Measurements from ENCODE around the gene PTGER1. TPM values are rescaled to one million over a fixed set of nuclear protein-coding genes. Genes with fewer than 3 reads are reported as not detected.

PTGER1 gene
- total RNA-seq, 1 experiment from 2014 or later: 2.2 TPM

DNA sequence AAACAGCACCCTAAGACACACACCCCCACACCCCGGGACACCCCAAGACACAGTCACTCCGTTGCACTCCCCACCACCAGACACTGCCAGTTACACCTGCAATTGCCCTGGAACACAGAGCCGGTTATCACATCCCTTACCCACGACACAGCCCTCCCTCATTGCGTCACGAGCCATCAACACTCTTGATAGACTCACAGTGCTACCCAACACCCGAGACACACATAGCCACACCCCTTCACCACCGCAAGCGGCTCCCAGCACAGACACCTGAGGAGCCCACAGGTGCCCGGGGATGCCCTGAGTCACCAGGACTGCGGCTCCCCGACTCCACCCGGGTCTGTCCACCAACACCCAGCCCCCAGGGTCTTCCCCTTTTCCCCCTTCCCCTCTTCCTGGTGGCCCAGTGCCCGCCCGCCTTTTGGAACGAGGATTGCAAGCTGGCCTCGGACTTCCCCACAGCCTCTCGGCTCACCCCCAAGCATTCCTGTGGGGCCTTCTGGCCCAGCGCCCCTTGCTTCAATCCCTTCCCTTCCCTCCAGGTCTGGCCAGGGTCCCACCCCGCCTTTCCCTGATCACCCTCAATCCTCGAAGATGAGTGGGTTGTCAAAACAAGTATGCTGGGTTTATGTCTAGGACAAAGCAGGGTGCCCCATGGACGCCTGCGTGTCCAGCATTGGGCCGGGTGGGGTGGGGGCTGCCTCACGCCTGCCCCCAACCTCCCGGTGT, 1.7 kb upstream of the PTGER1 start:
- BruUV-seq (replicated peaks): no TSS peak

DNA sequence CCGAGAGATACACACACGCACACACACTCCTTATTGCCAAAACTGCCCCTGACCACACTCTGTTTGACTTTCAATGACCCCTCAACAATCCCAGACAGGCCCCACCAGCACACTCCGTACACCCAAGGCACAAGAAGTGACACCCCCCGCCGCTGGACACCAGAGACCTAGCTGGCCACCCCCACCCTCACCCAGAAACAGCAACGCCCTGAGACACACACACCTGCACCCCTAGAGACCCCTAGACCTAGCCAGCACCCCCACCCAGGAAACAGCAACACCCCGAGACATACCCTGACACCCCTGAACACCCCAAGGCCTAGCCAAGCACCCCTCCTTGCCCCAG, 1.1 kb upstream of the PTGER1 start:
- no peaks in the 10 kb centered on the region for H3K9me2 ChIP-seq (replicated peaks; ENCODE audit: low read length)
- H3K9ac ChIP-seq (ENCODE audit: low read length): no peak overlapping the region
- no peaks in the 10 kb centered on the region for H3K9me3 ChIP-seq (ENCODE audit: low read length)
- peak overlapping the region; percentile 78; the same call in 1 of the 2 replicates for H3K4me2 ChIP-seq (ENCODE audit: low read length)
- no peak for TF ChIP-seq EZH2 (IDR thresholded peaks at IDR 0.05; ENCODE audit: low read length, unreplicated experiment)
- TF ChIP-seq, protein P1, sequence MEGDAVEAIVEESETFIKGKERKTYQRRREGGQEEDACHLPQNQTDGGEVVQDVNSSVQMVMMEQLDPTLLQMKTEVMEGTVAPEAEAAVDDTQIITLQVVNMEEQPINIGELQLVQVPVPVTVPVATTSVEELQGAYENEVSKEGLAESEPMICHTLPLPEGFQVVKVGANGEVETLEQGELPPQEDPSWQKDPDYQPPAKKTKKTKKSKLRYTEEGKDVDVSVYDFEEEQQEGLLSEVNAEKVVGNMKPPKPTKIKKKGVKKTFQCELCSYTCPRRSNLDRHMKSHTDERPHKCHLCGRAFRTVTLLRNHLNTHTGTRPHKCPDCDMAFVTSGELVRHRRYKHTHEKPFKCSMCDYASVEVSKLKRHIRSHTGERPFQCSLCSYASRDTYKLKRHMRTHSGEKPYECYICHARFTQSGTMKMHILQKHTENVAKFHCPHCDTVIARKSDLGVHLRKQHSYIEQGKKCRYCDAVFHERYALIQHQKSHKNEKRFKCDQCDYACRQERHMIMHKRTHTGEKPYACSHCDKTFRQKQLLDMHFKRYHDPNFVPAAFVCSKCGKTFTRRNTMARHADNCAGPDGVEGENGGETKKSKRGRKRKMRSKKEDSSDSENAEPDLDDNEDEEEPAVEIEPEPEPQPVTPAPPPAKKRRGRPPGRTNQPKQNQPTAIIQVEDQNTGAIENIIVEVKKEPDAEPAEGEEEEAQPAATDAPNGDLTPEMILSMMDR (conservative IDR thresholded peaks at IDR 0.05; ENCODE audit: low read depth, low read length): no peak
- TF ChIP-seq EZH2phosphoT487 (IDR thresholded peaks at IDR 0.05; ENCODE audit: borderline replicate concordance, low read length): no peak
- no peaks in the 10 kb centered on the region for H4K20me1 ChIP-seq (ENCODE audit: low read length)
- POLR2A ChIA-PET (ENCODE audit: unreplicated experiment): no interaction called here
- peaks cover 28% of the 10 kb centered on the region for H3K36me3 ChIP-seq (ENCODE audit: low read depth, low read length)
- CTCF ChIA-PET: no interaction called here
- no TSS peak for BruUV-seq (replicated peaks)
- no peaks in the 10 kb centered on the region for H3F3A ChIP-seq (ENCODE audit: low read length, unreplicated experiment)
- H3K4me1 ChIP-seq (ENCODE audit: insufficient read depth, low read length): peaks cover 29% of the 10 kb centered on the region
- DNase-seq: no peak
- H3K27ac ChIP-seq (ENCODE audit: low read length): peak overlapping the region; percentile 61; the same call in 1 of the 2 replicates
- ATAC-seq: no peak
- no peak overlapping the region for H3K4me3 ChIP-seq (ENCODE audit: low read length)
- no peaks in the 10 kb centered on the region for H3K79me2 ChIP-seq (ENCODE audit: low read length)
- H2AFZ ChIP-seq (ENCODE audit: low read length): no peak overlapping the region
- H3K27me3 ChIP-seq (ENCODE audit: low read length): no peaks in the 10 kb centered on the region
- intact Hi-C loops (cut with micrococcal nuclease): loop anchor here (10.0 kb wide), 1 partner anchor 341 kb away; the partner anchor contains the start of gene ASF1B

More for the DNA sequence above, 1.7 kb upstream of the PTGER1 start:
- H3K27ac ChIP-seq (ENCODE audit: low read length): peak overlapping the region; percentile 61; the same call in 1 of the 2 replicates
- H3K79me2 ChIP-seq (ENCODE audit: low read length): 0 out of 2 replicates have a peak, but pooled peaks cover 2% of the 10 kb centered on the region
- no peak overlapping the region for H3K4me3 ChIP-seq (ENCODE audit: low read length)
- intact Hi-C loops (cut with micrococcal nuclease): loop anchor here (10.0 kb wide), 1 partner anchor 342 kb away; the partner anchor contains the start of gene ASF1B
- no peaks in the 10 kb centered on the region for H3K27me3 ChIP-seq (ENCODE audit: low read length)
- ChIA-PET CTCF (no interaction called here), POLR2A (ENCODE audit: unreplicated experiment) (no interaction called here)
- H3K36me3 ChIP-seq (ENCODE audit: low read depth, low read length): peaks cover 30% of the 10 kb centered on the region
- H3K9me3 ChIP-seq (ENCODE audit: low read length): no peaks in the 10 kb centered on the region
- H3K9me2 ChIP-seq (replicated peaks; ENCODE audit: low read length): no peaks in the 10 kb centered on the region
- H3K9ac ChIP-seq (ENCODE audit: low read length): no peak overlapping the region
- ATAC-seq: peak; percentile 62
- no peak overlapping the region for H2AFZ ChIP-seq (ENCODE audit: low read length)
- no peaks in the 10 kb centered on the region for H3F3A ChIP-seq (ENCODE audit: low read length, unreplicated experiment)
- H3K4me2 ChIP-seq (ENCODE audit: low read length): peak overlapping the region; percentile 20
- peak; percentile 83 for DNase-seq
- H3K4me1 ChIP-seq (ENCODE audit: insufficient read depth, low read length): peaks cover 29% of the 10 kb centered on the region
- TF ChIP-seq EZH2 (IDR thresholded peaks at IDR 0.05; ENCODE audit: low read length, unreplicated experiment) (no peak), EZH2phosphoT487 (IDR thresholded peaks at IDR 0.05; ENCODE audit: borderline replicate concordance, low read length) (no peak)
- TF ChIP-seq, protein P1 (conservative IDR thresholded peaks at IDR 0.05; ENCODE audit: low read depth, low read length): no peak
- H4K20me1 ChIP-seq (ENCODE audit: low read length): no peaks in the 10 kb centered on the region

DNA sequence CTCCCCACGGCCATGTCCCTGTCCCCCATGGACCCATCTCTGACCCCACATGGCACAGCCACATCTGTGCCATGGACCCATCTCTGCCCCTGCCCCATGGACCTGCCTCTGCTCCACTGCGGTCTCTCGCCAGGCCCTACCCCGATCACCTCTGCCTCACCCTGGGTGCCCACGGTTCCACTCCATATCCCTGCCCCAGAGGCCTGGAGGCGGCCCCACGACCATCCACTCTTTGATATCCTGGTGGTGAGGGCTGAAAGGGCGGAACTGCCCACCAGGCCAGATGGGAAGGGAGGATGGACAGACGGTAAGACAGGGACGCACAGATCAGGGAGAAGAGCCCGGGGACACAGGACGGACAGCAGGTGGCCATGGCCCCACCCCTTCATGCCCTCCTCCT, 327 bp downstream of the PTGER1 start:
- no peaks in the 10 kb centered on the region for H3K9me3 ChIP-seq (ENCODE audit: low read length)
- H3K4me1 ChIP-seq (ENCODE audit: insufficient read depth, low read length): peaks cover 29% of the 10 kb centered on the region
- H3K27me3 ChIP-seq (ENCODE audit: low read length): no peaks in the 10 kb centered on the region
- DNase-seq (no peak), ATAC-seq (peak; percentile 0)
- H4K20me1 ChIP-seq (ENCODE audit: low read length): no peaks in the 10 kb centered on the region
- H3F3A ChIP-seq (ENCODE audit: low read length, unreplicated experiment): no peaks in the 10 kb centered on the region
- no TSS peak for BruUV-seq (replicated peaks)
- H2AFZ ChIP-seq (ENCODE audit: low read length): peak overlapping the region; percentile 57; the same call in 1 of the 2 replicates
- no peak overlapping the region; the same call in 1 of the 2 replicates for H3K9ac ChIP-seq (ENCODE audit: low read length)
- intact Hi-C loops (cut with micrococcal nuclease): loop anchor here (1.0 to 10.0 kb wide), 3 partner anchors 21 to 340 kb away; partner anchors contain the start of genes ASF1B and GIPC1
- peak overlapping the region; percentile 78 for H3K4me2 ChIP-seq (ENCODE audit: low read length)
- H3K27ac ChIP-seq (ENCODE audit: low read length): peak overlapping the region; percentile 61; the same call in 1 of the 2 replicates
- ChIA-PET CTCF (interaction anchor here (0.6 to 0.7 kb wide), 4 partner anchors 10 to 338 kb away, joined by 3 to 7 read pairs (median 4); partner anchors contain the start of gene ASF1B), POLR2A (ENCODE audit: unreplicated experiment) (interaction anchor here (0.5 kb wide), 1 partner anchor 38 kb away, joined by 15 read pairs; no protein-coding TSS in a partner anchor)
- peaks cover 23% of the 10 kb centered on the region for H3K36me3 ChIP-seq (ENCODE audit: low read depth, low read length)
- H3K9me2 ChIP-seq (replicated peaks; ENCODE audit: low read length): no peaks in the 10 kb centered on the region
- TF ChIP-seq, protein P1 (conservative IDR thresholded peaks at IDR 0.05; ENCODE audit: low read depth, low read length): no peak
- no peak for TF ChIP-seq EZH2 (IDR thresholded peaks at IDR 0.05; ENCODE audit: low read length, unreplicated experiment)
- no peak for TF ChIP-seq EZH2phosphoT487 (IDR thresholded peaks at IDR 0.05; ENCODE audit: borderline replicate concordance, low read length)
- H3K4me3 ChIP-seq (ENCODE audit: low read length): peak overlapping the region; percentile 50
- H3K79me2 ChIP-seq (ENCODE audit: low read length): no peaks in the 10 kb centered on the region
